ENCODE results near the gene PCDHGC4.

PCDHGC4 gene

DNA sequence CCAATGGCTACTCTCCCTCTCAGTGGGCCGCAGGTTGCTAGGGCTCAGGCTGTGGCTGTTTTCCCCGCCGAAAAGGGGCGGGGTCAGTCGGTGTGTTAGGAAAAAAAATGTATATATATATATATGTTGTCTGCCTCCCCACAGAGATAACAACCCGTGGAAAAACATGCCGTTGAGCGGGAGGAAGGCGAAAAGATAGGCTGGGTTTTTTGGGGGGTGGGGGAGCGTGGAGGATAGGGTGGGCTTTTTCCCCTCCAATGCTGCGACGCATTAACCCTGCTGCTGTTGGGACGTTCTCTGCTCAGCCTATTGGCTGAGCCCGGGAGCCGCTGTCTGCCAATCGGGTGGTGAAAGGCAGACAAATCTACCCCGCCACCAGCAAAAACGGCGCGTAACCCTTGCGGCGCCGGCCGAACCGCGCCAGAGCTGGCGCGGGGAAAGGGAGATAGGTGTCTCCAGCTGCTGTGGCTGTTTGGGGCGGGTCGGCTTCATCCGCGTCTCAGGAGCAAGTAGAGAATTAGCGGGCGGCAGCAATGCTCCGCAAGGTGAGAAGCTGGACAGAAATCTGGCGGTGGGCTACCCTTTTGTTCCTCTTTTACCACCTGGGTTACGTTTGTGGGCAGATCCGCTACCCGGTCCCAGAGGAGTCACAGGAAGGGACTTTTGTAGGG, at the start of gene PCDHGC4:
PCDHGC4 (plus strand) TSS at position 390 of the 671 bp plus-strand sequence; CDS start at position 534, 144 bp downstream.
- TF ChIP-seq, protein P1, sequence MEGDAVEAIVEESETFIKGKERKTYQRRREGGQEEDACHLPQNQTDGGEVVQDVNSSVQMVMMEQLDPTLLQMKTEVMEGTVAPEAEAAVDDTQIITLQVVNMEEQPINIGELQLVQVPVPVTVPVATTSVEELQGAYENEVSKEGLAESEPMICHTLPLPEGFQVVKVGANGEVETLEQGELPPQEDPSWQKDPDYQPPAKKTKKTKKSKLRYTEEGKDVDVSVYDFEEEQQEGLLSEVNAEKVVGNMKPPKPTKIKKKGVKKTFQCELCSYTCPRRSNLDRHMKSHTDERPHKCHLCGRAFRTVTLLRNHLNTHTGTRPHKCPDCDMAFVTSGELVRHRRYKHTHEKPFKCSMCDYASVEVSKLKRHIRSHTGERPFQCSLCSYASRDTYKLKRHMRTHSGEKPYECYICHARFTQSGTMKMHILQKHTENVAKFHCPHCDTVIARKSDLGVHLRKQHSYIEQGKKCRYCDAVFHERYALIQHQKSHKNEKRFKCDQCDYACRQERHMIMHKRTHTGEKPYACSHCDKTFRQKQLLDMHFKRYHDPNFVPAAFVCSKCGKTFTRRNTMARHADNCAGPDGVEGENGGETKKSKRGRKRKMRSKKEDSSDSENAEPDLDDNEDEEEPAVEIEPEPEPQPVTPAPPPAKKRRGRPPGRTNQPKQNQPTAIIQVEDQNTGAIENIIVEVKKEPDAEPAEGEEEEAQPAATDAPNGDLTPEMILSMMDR (IDR thresholded peaks at IDR 0.05; ENCODE audit: insufficient read depth, low read depth, low read length, missing control alignments) = no peak
- peak; percentile 19 for DNase-seq (ENCODE audit: low read depth)
- peak within 1 kb of the TSS; percentile 42 for H3K4me3 ChIP-seq (ENCODE audit: low read length)

DNA sequence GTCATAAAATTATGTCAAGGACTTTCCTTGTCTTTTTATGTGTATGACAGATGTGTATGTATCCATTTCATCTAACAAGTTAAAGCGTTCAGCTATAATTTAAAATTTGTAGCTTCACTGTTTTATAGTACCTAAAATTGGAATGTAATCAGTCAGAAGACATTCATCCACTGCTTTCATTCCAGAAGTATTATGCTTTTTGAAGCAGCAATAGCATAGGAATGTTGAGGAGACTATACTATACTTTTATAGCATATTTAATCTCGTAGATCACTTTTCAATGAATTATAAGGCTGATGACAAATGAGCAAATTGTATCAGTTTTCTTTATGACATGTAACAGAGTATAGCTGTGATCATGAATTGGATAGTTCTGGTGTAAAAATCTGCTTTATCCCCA, 47.6 kb upstream of the PCDHGC4 start:
- TF ChIP-seq, protein P1 (IDR thresholded peaks at IDR 0.05; ENCODE audit: insufficient read depth, low read depth, low read length, missing control alignments) = no peak
- H3K4me3 ChIP-seq (ENCODE audit: low read length) = no peak overlapping the region
- no peak for DNase-seq (ENCODE audit: low read depth)

DNA sequence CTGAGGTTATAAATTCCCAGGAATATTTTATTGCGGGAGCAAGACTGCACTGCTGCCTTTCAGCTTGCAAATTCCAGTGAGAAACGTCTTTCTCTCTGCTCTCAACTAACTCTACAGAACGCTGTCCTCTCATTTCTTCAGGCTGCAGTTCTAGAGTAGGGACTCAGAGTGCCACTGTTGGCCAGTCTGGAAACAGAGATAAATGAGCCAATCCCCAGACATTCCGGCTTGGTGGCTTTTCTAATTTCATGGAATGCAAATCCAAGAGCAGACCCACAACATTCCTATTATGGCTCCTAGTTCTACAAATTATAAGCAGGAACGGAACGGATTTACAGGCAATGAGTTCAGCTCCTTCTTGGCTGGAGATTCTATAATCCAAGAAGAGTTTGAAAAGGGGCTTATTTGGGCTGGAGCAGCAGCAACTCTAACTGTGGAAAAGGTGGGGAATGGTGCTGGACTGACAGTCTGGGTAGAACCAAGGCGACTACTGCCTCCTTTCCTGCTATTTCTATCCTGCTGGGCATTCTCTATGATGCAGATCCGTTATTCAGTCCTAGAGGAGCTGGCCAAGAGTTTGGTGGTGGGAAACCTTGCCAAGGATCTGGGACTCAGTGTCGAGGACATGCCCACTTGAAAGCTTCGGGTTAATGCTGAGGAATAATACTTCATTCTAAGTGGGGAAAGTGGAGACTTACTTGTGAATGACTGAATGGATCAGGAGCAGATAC, 45.3 kb upstream of the PCDHGC4 start:
- TF ChIP-seq, protein P1 (IDR thresholded peaks at IDR 0.05; ENCODE audit: insufficient read depth, low read depth, low read length, missing control alignments) = no peak
- DNase-seq (ENCODE audit: low read depth) = no peak
- H3K4me3 ChIP-seq (ENCODE audit: low read length) = no peak overlapping the region

DNA sequence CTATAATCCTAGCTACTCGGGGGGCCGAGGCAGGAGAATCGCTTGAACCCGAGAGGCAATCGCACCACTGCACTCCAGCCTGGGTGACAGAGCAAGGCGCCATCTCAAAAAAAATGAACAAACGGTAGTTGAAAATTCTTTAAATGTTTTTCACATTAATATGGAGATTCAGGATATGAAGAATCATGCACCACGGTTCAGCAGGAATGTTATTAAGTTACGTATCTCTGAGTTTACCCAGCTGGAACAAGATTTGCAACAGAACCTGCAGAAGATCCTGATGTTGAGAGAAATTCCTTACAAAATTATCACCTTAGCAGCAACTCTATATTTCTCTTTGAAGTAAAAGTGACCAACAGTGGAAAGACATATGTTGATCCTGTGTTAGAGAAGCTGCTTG, 44.5 kb upstream of the PCDHGC4 start:
- TF ChIP-seq, protein P1 (IDR thresholded peaks at IDR 0.05; ENCODE audit: insufficient read depth, low read depth, low read length, missing control alignments) = no peak
- H3K4me3 ChIP-seq (ENCODE audit: low read length) = no peak overlapping the region
- no peak for DNase-seq (ENCODE audit: low read depth)

DNA sequence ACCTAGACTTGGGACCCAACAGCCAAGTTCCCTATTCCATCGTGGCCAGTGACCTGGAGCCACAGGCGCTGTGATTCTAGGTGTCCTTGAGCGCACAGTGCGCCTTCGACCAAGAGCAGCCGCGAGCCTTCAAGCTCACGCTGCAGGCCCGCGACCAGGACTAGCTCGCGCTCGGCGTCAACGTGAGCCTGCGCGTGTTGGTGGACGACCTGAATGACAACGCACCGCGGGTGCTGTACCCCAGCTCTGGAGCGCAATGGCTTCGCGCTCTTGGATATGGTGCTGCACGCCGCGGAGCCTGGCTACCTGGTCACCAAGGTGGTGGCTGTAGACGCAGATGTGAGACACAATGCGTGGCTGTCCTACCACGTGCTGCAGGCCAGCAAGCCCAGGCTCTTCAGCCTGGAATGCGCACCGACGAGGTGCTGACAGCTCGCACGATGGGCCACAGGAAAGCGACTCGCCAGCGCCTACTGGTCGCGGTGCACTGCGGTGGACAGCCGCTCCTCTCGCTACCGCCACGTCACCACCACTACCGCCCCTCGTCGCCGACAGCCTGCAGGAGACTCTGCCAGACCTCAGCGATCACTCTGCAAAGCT, 43.2 kb upstream of the PCDHGC4 start:
- H3K4me3 ChIP-seq (ENCODE audit: low read length) = no peak overlapping the region
- DNase-seq (ENCODE audit: low read depth) = no peak
- TF ChIP-seq, protein P1 (IDR thresholded peaks at IDR 0.05; ENCODE audit: insufficient read depth, low read depth, low read length, missing control alignments) = no peak

DNA sequence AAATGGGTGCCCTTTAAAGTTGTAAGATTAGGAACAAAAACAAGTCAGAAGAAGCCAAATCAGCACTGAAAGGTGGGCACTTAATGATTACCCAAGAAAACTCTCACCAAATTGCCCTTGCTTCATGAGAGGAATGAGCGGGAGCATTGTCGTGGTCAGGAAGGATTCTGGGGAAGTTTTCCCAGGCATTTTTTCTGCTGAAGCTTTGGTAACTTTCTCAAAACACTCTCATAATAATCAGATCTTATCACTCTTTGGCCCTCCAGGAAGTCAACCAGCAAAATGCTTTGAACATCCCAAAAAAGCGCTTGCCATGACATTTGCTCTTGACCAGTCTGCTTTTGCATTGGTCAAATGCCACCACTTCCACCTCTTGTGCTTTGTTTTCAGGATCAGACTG, 19.5 kb upstream of the PCDHGC4 start:
- no peak for DNase-seq (ENCODE audit: low read depth)
- no peak overlapping the region for H3K4me3 ChIP-seq (ENCODE audit: low read length)
- TF ChIP-seq, protein P1 (IDR thresholded peaks at IDR 0.05; ENCODE audit: insufficient read depth, low read depth, low read length, missing control alignments) = no peak
